ENCODE measurements around the gene SYP. TPM values are rescaled to one million over a fixed set of nuclear protein-coding genes. Genes with fewer than 3 reads are reported as not detected.
"Not testable (repeated sequence)": the region's sequence is repeated elsewhere in the genome, so short reads cannot be mapped to it uniquely, and the experiment has no call there.

Gene SYP
- total and polyA plus RNA-seq, 9 of the 15 experiments (the other 6 are each of a cell fraction or from before 2014, with no cell fraction given): 0.48 to 5.1 (median 2.6) TPM

- H4K20me1 ChIP-seq (replicated peaks; ENCODE audit: control insufficient read depth, insufficient read depth, low read length); H3K9me1 ChIP-seq (ENCODE audit: control insufficient read depth, insufficient read depth, low read length); in situ Hi-C loops (cut with MboI); CTCF ChIA-PET (ENCODE audit: low intra/inter-chr PET ratio); H3K27me3 ChIP-seq (ENCODE audit: control insufficient read depth in 2 of 2, insufficient read depth in 2 of 2, low read length in 2 of 2); H3K9me3 ChIP-seq (replicated peaks; ENCODE audit: control insufficient read depth, insufficient read depth, low read depth, low read length); H3K4me1 ChIP-seq (replicated peaks in 1 of 2; ENCODE audit: control insufficient read depth in 2 of 2, insufficient read depth in 2 of 2, low read length in 2 of 2); TF ChIP-seq NR2C1 (IDR thresholded peaks at IDR 0.05): not testable (repeated sequence)
- BruUV-seq (replicated peaks): TSS peak; percentile 40
- peaks cover 43% of the 10 kb centered on the region for H3K36me3 ChIP-seq (ENCODE audit: control insufficient read depth, insufficient read depth, low read length)
- 0 out of 2 replicates have a peak overlapping the region, but pooled peaks have one; percentile 14 for H2AFZ ChIP-seq (ENCODE audit: low read depth, low read length)
- peak overlapping the region; percentile 54 for H3K4me3 ChIP-seq
- DNase-seq (ENCODE audit: extremely low read depth in 1 of 4, low spot score in 3 of 4) (peak in 2 of 4 experiments; percentile 43 to 85), ATAC-seq (peak; percentile 73), FAIRE-seq (peak; percentile 94)
- WGBS (ENCODE audit: insufficient coverage, low coverage, missing lambda C conversion rate): 2% methylated on average over 20 of the region's 21 CpGs
- POLR2A ChIA-PET: interaction anchor here (1.0 to 1.1 kb wide), 2 partner anchors 44 to 187 kb away, joined by 3 read pairs; no protein-coding TSS in a partner anchor
- intact Hi-C loops (cut with micrococcal nuclease): loop anchor here (5.0 kb wide), 1 partner anchor 44 kb away; no protein-coding TSS in a partner anchor
- peak overlapping the region; percentile 98 for H3K27ac ChIP-seq (ENCODE audit: extremely low read depth, low read depth, low read length)
- H3K79me2 ChIP-seq (ENCODE audit: control insufficient read depth, insufficient read depth, low read length): peaks cover 74% of the 10 kb centered on the region
- H3K9ac ChIP-seq (ENCODE audit: insufficient read depth in 1 of 2, low read depth in 2 of 2, low read length in 2 of 2): peak overlapping the region; percentile 95 to 97
- peak overlapping the region; percentile 94 for H3K4me2 ChIP-seq (ENCODE audit: insufficient read depth, low read length)
- peak in 1 of 2 experiments; percentile 71; a peak in 2 of 4 replicates for TF ChIP-seq TBL1XR1 (IDR thresholded peaks at IDR 0.05; ENCODE audit: low read length in 2 of 2)
- TF ChIP-seq ZBTB11 (CRISPR knock-in tag; IDR thresholded peaks at IDR 0.05): peak in 1 of 3 experiments; percentile 32; a peak in 1 of 6 replicates
- TF ChIP-seq NRF1 (conservative IDR thresholded peaks at IDR 0.05 in 1 of 2, IDR thresholded peaks at IDR 0.05 in 1 of 2): peak in 1 of 2 experiments; percentile 25; a peak in 2 of 4 replicates
- TF ChIP-seq SMAD4 (CRISPR knock-in tag; conservative IDR thresholded peaks at IDR 0.05): peak; percentile 90
- peak; percentile 92 for TF ChIP-seq CBFA2T3 (IDR thresholded peaks at IDR 0.05)
- TF ChIP-seq CHD1 (IDR thresholded peaks at IDR 0.05; ENCODE audit: low read length): peak; percentile 62
- TF ChIP-seq POLR2G (IDR thresholded peaks at IDR 0.05; ENCODE audit: low read depth, low read length): peak; percentile 69
- TF ChIP-seq ZMIZ1 (IDR thresholded peaks at IDR 0.05; ENCODE audit: low read depth in 2 of 2, low read length in 2 of 2): peak in 1 of 2 experiments; percentile 79; a peak in 2 of 4 replicates
- TF ChIP-seq NR2C1 (tag; IDR thresholded peaks at IDR 0.05): 0 out of 2 replicates have a peak, but pooled peaks have one; percentile 11
- TF ChIP-seq GATA2 (CRISPR knock-in tag; IDR thresholded peaks at IDR 0.05): peak; percentile 56
- peak; percentile 66 for TF ChIP-seq LEF1 (IDR thresholded peaks at IDR 0.05)
- peak; percentile 75 for TF ChIP-seq NCOA1 (IDR thresholded peaks at IDR 0.05; ENCODE audit: low read depth)
Measured at GRCh38 chrX:49148390-49149100, 51.4 kb downstream of the SYP start.
